ENCODE data around the gene YY1AP1.
"Not testable (repeated sequence)": the region's sequence is repeated elsewhere in the genome, so short reads cannot be mapped to it uniquely, and the experiment has no call there.

YY1AP1 gene

GRCh38 chr1:155695608-155696007 lies 7.0 kb upstream of the YY1AP1 start:
- DNase-seq (ENCODE audit: insufficient read length, low spot score) (no peak), FAIRE-seq (no peak)

- no peak for FAIRE-seq
- DNase-seq (ENCODE audit: insufficient read length, low spot score): no peak
Measured at GRCh38 chr1:155695072-155695471, 6.5 kb upstream of the YY1AP1 start.

- DNase-seq (ENCODE audit: insufficient read length, low spot score) (no peak), FAIRE-seq (no peak)
Measured at GRCh38 chr1:155694167-155694566, 5.6 kb upstream of the YY1AP1 start.

GRCh38 chr1:155691992-155692528 lies 3.5 kb upstream of the YY1AP1 start:
- DNase-seq (ENCODE audit: insufficient read length, low spot score): no peak
- no peak for FAIRE-seq

GRCh38 chr1:155689081-155689607 lies 570 bp upstream of the YY1AP1 start, which contains the start of gene DAP3:
Gene DAP3, plus strand, starts transcription at chr1:155689091. Its CDS starts 20,689 bp downstream, at chr1:155709780.
- DNase-seq (ENCODE audit: insufficient read length, low spot score) (peak; percentile 76), FAIRE-seq (peak; percentile 62)

GRCh38 chr1:155687705-155688323 lies 760 bp downstream of the YY1AP1 start:
- not testable (repeated sequence) for DNase-seq (ENCODE audit: insufficient read length, low spot score)
- peak; percentile 94 for FAIRE-seq

- FAIRE-seq: no peak
Measured at GRCh38 chr1:155681776-155682175, 6.8 kb downstream of the YY1AP1 start.

GRCh38 chr1:155680531-155680930 lies 8.0 kb downstream of the YY1AP1 start:
- DNase-seq (ENCODE audit: insufficient read length, low spot score) (no peak), FAIRE-seq (no peak)

More at GRCh38 chr1:155681776-155682175, 6.8 kb downstream of the YY1AP1 start:
- no peak for DNase-seq (ENCODE audit: insufficient read length, low spot score)

GRCh38 chr1:155678992-155679391 lies 9.6 kb downstream of the YY1AP1 start:
- peak; percentile 35 for FAIRE-seq
- DNase-seq (ENCODE audit: insufficient read length, low spot score): not testable (repeated sequence)

GRCh38 chr1:155678027-155678426 lies 10.5 kb downstream of the YY1AP1 start:
- no peak for FAIRE-seq
- DNase-seq (ENCODE audit: insufficient read length, low spot score): no peak

GRCh38 chr1:155673003-155673402 lies 15.6 kb downstream of the YY1AP1 start:
- FAIRE-seq: no peak
- DNase-seq (ENCODE audit: insufficient read length, low spot score): no peak

GRCh38 chr1:155671750-155672149 lies 16.8 kb downstream of the YY1AP1 start:
- DNase-seq (ENCODE audit: insufficient read length, low spot score) (no peak), FAIRE-seq (no peak)

GRCh38 chr1:155669233-155670162 lies 19.1 kb downstream of the YY1AP1 start:
- no peak for DNase-seq (ENCODE audit: insufficient read length, low spot score)
- FAIRE-seq: no peak

- not testable (repeated sequence) for DNase-seq (ENCODE audit: insufficient read length, low spot score)
- FAIRE-seq: peak; percentile 76
Measured at GRCh38 chr1:155661239-155661638, 27.3 kb downstream of the YY1AP1 start.

GRCh38 chr1:155657463-155657862 lies 31.1 kb downstream of the YY1AP1 start:
- no peak for FAIRE-seq
- DNase-seq (ENCODE audit: insufficient read length, low spot score): no peak

- FAIRE-seq (no peak), DNase-seq (ENCODE audit: insufficient read length, low spot score) (no peak)
Measured at GRCh38 chr1:155652951-155653350, 35.6 kb downstream of the YY1AP1 start.

- DNase-seq (ENCODE audit: insufficient read length, low spot score): no peak
- no peak for FAIRE-seq
Measured at GRCh38 chr1:155651861-155652661, 36.5 kb downstream of the YY1AP1 start.

GRCh38 chr1:155650231-155650757 lies 38.3 kb downstream of the YY1AP1 start:
- FAIRE-seq: no peak
- no peak for DNase-seq (ENCODE audit: insufficient read length, low spot score)

GRCh38 chr1:155649676-155650075 lies 38.9 kb downstream of the YY1AP1 start:
- DNase-seq (ENCODE audit: insufficient read length, low spot score): no peak
- no peak for FAIRE-seq
